Testis (tissue), 2 donors: ENCODE data around the gene TESPA1.

ENCODE experiments used
- CTCF ChIP-seq, 3 experiments: fragments of 450-650 bp in 2 of 3; fragments of 200-600 bp in 1 of 3; sonication (generic) in 1 of 3; IDR thresholded peaks; one replicate each; pipeline ENCODE4 v1.5.1; 2016 to 2019; ENCODE audit warnings: antibody characterized with exemption in 3 of 3, mild to moderate bottlenecking in 2 of 3, moderate library complexity in 1 of 3
- POLR2A ChIP-seq: fragments of 450-650 bp; IDR thresholded peaks from one replicate; pipeline ENCODE4 v1.6.1; 2017; ENCODE audit warnings: antibody characterized with exemption, mild to moderate bottlenecking, moderate library complexity

- TF ChIP-seq CTCF (IDR thresholded peaks at IDR 0.05), result no peak
- no peak for TF ChIP-seq POLR2A
These were observed 11.6 kb upstream of the TESPA1 start for GRCh38 chr12:54996205-54996604.
